Islet of Langerhans (tissue), 1 donor: ENCODE results near the gene GNPTG.

Experiments
- FAIRE-seq: peaks from one replicate; lab custom pipeline; 2011; peaks lifted over from hg19 to GRCh38; lab: Jason Lieb, UNC

Gene GNPTG

DNA sequence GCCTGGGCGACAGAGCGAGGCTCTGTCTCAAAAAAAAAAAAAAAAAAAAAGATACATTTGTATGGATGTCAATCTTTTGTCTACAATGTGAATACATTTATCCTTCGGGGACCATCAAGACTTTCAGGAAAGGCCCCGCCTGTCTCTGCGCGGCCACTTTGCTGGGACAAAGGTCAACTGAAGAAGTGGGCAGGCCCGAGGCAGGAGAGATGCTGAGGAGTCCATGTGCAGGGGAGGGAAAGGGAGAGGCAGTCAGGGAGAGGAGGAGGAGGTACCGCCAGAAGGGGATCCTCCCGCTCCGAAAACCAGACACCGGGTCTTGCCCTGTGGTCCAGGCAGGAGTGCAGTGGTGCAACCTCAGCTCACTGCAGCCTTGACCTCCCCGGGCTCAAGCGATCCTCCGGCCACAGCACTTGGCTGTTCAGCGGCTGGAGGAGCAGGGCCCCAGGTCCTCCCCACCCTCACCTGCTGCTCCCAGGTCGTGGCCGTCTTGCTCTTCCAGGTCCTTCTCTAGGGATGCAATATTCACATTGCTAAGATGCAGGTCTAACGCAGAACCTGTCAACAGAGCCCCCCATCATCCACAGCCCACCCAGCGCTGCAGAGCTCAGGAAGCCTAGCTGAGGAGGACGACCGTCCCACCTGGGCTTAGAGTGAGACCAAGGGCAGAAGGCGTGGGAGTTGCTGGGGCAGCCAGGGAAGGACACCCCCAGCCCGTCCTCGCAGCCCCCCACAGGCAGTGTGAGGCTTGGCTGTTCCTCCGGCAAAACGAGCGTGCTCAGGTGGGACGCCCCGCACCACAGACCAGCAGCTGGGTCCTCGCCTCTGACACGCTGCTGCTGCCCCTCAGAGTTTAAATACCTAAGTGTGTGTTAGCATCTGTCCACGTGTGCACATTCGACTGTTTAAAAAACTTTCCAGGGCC, 19.6 kb downstream of the GNPTG start:
- no peak for FAIRE-seq

DNA sequence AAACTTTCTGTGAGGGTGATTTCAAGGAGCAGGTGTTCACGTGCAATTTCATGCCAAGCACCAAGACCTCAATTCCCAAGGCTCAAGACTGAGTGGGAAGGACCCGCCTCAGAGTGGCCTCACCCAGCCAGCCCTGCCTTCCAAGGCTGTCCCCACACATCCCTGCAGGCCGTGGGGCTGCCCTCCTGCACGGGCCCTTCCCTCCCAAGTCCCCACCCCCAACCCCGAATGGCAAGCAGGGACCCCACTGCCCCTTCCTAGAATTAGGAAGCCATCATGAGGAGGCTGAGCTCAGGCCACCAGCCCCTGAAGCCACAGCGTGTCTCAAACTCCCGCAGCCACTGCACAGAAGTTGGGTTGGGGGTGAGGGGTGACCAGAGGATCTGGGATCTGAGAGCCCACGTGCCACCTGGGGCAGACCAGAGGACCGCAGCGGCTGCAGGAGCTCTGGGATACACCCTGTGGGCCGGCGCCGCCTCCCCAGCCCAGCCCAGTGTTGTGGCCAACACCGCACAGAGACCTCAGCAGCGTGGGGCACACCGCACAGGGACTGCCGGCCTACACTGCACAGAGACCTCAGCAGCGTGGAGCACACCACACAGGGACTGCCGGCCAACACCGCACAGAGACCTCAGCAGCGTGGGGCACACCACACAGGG, 20.7 kb downstream of the GNPTG start:
- no peak for FAIRE-seq

DNA sequence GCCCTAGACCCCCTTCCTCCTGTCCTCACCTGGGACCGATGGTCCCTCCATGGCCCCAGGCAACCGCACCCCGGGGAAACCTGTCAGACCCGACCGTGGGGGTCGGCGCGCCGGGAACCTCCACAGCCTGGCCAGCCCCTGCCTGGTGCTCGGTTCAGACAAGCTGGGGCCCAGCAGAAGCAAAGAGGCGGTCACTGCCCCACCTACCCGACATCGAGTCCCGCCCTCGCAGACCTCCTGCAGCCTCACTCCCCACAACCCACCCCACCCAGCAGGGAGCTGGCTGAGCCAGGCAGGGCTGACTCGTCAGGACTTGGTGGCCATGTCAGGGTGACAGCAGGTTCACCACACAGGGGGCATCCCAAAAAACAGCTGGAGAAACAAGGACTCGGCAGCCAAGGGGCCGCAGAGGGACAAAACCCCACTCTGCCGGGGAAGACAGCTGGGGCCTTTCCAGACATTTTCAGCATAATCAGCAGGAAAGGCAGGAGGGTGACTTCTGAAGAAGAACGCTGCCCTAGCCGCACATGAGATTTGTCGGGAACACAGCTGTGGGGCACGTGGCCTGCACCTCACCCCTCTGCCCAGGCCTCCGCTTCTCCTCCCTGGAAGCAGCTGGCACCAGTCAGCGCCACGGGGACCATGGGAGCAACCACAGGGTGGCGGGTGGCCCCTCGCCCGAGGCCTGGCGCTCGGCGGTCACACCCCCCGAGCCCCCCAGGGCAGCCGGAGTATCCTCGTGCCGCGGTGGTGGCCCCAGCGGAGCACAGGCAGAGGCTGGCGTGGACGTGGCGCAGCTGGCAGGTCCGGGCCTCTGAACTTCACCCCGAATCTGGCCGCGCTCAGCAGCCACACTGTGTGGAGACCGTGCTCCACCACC, 22.9 kb downstream of the GNPTG start:
- FAIRE-seq: no peak

DNA sequence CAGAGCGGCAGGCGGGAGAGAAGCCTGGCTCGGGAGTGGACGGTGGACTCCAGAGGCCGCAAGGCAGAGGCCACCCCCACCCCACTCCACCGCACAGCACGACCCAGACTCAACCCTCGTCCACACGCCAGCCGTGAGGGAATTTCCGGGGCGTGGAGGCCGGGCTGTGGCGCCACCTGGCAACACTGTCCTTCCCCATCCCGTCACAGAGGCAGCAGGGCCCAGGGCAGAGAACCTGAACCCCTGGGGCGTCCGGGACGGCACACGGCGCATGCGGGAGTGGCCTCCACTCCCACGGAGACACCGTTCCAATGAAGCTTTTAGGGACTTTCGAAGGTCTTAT, 23.5 kb downstream of the GNPTG start:
- no peak for FAIRE-seq

DNA sequence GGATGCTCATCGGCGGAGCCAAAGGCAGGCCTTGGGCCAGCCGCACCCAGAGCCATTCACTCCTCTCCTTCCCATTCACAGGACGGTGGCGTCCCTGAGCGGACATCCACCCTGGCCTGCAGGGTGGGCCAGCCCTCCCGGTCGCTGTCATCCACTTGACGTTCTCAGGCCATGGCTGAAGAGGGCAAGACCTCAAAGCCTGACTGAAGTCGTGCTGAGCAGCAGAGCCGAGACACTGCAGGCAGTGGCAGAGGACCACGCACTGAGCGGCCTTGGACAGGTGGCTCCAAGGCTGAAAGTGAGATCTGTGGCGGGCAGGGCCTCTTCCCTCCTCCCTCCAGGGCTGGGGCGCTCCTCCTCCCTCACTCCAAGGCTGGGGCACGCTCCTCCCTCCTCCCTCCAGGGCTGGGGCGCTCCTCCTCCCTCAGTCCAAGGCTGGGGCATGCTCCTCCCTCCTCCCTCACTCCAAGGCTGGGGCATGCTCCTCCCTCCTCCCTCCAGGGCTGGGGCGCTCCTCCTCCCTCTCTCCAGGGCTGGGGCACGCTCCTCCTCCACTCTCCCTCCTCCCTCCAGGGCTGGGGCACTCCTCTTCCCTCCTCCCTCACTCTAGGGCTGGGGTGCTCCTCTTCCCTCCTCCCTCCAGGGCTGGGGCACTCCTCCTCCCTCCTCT, 24.1 kb downstream of the GNPTG start:
- FAIRE-seq: no peak

DNA sequence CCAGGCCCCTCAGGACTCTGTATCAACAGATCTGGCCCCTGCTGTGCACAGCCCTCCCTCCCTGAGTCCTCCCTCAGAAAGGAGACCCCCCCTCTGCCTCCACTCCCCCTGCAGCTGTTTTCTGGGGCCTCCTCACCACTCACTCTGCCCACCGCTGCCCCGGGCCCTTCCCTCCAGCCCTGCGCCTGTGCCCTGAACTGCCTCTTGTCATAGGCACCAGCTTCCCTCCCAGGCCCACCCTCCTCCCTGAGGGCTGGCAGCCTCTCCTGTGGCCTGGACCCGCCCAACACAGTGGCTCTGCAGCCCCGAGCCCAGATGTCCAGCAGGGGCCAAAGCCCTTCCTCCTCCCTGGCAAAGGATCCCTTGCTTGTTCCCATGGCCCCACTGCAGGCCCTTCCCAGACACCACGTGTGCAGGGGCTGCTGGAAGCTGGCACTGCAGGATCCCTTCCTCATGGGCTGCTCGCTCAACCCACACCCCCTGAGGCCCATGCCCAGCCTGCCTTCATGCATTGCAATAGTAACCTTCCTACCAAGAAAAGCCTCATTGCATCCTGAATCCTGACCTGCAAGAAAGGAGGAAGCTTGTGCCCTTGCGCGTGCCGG, 25.8 kb downstream of the GNPTG start:
- no peak for FAIRE-seq

DNA sequence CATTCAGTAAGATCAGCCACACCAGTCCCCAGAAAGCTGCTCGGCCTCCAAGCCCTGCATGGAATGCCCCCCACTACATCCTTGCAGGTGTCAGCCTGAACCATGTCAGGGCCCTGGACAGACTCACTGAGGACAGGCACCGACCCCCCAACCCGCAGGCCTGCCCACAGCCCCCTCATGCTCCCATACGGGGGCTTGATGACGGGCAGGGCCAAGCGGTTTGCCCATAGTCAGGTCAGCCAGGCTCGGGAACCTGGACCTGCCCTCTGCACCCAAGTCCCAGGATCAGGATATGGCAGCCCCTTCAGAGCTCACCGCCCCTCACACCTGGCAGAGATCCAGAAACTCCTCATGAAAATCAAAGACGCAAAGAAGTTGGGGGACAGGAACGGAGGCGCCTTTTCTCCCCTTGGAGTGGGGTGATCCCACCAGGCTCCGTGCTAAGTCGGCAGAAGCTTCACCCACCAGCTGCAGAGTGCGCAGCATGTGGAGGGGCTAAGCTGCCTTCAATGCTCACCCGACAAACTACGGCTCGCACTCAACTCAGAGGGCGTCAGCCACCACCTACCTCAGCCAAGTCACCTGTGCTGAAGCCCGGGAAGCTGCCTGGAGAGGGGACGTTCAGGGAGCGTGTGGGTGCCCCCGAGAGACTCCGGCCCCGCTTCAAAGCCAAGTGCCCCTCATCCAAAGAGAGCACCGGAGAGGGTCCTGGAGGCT, 26.5 kb downstream of the GNPTG start:
- no peak for FAIRE-seq

DNA sequence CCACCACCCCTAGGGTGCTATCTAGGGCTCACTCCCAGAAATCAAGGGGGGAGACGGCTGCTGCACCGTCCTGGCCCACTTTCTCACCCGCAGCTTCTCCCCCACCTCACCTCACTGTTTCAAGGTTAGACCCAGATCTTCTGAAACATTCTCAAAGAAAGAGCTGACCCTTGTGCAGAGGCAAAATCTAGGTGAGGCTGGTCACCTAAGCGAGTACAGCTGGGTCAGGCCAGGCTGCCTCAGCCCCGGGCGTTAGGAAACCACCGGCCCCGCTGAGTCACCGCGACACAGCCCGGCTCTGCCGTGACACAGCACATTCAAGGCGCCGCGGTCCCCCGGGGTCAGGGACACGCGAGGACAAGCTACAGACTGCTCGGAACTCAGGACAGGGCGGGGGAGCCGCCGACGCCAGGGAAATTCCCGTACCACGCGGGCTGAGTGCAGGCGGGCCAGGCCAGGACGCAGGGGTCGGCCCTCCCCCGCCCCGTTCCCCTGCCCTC, 27.1 kb downstream of the GNPTG start:
- FAIRE-seq: no peak

DNA sequence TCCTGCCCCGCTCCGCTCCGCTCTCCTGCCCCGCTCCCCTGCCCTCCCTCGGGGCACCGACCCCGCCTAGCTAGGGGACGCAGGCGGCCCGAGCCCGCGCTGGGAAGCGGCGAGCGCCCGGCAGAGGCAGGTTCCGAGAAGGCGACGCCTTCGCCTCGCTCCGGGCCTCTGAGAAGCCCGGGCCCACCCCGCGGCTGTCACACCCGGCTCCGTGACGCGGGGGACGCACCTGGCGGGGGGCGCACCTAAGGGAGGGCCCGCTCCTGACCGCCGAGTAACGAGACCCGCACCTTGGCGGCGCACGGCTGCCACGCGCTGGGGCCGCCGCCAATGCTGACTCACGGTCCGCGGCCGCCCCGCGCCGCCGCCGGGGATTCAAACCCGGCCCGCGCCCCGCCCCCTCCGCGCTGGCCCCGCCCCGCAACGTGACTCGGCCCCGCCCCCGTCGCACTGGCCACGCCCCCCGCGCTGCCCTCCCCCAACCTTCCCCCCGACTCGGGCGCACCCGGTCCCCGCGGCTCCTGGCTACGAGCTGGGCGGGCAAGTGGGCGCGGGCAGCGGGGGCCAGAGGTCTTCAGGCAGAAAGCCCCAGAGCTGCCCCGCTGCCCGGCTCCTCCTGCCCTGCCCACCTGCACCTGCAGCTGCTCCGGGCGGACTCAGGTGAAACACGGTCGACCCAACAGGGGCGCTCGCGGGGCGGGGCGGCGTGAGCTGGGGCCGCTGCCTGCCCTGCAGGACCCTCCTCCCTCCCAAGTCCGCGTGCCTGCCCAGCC, 27.8 kb downstream of the GNPTG start:
- FAIRE-seq: no peak

DNA sequence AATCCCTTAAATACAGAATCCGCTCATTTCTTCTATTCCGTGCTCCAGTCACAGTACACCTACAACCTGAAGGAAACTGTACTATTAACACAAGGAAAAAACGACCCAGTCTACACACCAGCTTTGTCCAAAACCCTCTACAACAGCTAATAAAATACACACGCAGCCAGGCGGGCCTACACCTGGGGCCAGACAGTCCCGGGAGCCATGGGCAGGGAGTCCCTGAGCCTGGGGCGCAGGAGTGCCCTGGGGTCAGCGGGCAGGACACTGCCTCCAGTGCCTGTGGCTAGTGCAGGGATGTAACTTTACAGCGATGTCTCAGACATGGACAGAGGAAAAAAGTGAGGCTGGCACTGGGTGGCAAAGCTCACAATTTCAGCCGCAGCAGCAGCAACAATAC, 28.5 kb downstream of the GNPTG start:
- FAIRE-seq: no peak

DNA sequence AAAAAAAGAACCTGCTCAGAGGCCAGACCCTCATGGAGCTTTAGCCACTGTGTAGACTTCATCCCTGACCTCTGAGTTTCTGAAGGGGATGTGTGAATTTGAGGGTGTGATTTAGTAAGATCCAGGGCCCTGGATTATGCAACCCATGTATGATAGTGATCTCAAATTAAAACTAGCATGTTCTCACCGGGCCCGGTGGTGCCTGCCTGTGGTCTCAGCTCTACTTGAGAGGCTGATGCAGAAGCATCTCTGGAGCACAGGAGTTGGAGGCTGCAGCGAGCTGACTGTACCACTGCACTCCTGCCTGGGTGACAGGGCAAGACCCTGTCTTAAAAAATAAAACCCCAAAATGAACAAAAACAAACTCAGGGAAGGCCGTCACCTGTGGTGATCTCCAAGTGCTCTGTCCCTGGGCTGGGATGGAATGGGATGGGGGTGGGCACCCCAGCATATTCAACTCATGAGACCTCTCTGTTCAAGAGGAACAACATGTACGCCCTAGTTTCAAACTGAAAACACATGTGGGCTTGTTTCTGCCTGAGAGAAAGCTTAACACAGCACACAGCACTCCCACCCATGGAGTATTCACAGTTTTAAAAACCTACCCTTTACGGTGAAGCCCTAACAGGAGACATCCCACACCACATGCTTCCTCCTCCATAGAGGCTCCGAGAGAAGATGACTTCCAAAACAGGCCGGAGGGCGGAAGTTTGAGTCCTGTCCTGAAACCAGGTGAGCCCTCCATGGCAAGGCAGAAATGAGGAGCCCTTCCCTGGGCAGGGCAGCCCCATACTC, 30.1 kb downstream of the GNPTG start:
- FAIRE-seq: no peak

DNA sequence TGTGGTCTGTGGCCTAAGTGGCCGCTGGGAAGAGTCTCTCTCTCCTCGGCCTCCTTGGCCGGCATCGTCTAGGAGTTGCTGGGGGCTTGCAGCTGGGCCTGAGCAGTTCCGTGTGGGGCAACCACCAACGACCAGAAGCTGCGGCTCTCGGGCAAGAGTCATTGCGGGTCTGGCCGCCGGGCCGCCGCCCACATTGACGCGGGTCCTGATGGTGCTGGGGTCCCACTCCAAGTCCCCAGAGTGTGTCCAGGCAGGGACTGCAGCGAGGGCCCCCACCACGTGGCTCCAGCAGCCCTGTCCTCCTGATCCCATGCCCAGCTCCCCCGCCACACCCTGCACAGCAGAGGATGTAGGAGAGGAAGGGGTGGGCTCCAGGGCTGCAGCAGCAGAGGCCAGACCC, 31.8 kb downstream of the GNPTG start:
- no peak for FAIRE-seq

DNA sequence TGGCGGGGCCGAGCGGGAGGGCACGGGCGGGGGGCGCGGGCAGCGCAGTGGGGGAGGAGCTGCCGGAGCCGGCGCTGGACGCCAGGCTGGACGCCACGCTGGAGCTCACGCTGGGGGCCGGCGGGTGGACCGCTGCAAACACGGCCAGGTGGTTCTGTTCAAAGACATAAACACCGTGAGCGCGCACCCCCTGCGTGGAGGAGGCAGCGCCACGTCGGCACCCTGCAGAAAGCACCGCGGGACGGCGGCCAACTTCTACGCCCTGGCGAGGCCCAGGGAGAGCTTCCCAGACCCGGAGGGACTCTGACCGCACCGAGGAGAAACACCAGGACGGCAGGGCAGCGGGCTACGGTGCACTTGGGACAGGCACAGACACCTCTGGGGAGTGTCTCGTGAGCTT, 33.5 kb downstream of the GNPTG start:
- FAIRE-seq: no peak

DNA sequence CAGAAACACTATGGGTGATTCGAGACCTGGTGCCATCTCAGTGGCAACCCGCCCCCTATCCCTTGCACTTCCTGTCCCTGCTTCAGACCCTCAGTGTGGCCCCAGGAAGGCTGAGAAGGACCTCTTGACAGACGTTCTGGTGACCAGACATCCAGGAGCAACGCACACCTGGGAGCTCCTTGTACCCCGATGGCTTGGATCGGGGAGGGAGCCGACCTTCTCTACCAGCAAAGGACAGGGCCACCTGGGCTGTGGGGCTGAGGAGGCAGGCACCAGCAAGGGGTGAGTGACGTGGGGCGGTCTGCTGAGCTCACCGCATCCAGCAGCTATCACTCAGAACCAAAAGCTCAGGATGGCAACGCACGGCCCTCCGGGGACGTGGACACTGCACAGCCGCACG, 35.6 kb downstream of the GNPTG start:
- no peak for FAIRE-seq

DNA sequence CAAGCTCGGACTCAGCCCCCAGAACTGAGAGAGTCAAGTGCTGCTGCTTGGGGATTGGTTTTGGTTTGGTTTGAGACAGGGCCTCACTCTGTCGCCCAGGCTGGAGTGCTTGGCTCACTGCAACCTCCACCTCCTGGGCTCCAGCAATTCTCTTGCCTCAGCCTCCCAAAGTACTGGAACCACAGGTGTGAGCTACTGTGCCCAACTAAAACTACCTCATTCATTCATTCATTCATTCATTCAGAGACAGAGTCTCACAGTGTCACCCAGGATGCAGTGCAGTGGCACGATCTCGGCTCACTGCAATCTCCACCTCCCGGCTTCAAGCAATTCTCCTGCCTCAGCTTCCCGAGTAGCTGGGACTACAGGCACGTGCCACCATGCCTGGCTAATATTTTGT, 38.0 kb downstream of the GNPTG start:
- FAIRE-seq: no peak

DNA sequence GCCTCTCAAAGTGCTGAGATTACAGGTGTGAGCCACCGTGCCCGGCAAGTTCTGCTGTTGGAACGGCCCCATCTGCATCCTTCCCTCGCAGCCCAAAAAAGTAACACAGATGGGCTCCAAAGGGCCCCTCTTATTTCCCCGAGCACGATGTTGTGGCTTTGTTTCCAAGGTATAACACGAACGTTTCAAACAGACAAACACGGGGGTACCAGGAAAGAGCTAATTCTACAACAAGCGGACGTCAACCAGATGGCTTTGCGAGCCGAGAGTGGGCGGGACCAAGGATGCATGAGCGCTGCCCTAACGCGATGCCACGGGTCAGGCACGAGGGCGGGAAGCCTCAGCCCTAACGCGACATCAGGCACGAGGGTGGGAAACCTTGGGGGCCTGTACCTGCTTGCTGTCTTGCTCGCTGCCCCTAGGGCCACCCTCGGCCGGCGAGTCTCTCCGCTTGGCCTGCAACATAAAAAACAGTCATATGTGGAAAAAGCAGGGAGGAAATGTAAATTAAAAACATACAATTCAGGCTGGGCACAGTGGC, 38.6 kb downstream of the GNPTG start:
- FAIRE-seq: no peak

DNA sequence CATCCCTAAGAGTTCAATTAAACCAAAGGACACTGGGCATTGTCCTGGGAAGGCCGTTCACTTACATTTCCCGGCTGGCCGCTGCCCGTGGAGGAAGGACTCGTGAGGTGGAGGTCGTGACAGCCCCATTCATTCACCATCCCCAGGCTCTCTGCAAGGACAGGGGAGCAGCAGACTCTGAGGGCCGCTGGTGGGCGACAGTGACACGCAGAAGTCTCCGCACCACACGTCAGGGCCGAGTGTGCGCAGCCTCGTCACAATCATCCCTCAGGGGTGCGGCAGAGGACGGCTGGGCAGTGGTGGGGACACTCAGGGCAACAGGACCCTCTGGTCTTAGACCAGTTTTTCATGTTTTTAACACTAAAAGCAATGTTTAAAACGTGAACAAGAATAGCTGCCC, 41.1 kb downstream of the GNPTG start:
- no peak for FAIRE-seq

DNA sequence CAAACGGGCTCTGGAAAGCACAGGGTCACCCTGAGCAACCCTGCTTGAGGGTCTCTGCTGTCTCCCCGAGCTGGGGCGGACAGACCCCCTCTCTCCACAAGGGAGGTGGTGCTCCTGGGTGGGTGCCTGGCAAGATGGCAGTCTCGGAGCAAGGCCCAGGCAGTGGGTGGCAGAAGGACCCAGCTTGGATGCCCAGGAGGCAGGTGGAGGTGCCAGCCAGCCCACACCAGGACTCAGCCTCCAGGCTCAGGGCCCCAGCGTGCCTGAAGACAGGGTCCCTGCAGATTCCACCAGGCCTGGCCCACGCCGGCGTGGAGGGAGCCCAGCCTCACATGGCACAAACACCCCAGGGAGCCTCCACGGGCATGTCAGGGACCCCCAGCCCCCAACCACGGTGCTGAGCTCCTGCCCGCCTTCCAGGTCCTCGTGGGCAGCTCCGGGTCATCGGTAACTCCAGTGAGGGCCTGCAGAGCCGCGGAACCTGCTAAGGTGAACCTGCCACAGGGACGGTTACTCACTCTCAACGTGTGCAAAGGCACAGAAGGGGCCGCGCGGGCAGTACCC, 42.0 kb downstream of the GNPTG start:
- FAIRE-seq: no peak
